Measurements from ENCODE around the gene PARD3B. TPM values are rescaled to one million over a fixed set of nuclear protein-coding genes. Genes with fewer than 3 reads are reported as not detected.

The PARD3B gene
- total and polyA plus RNA-seq, 2 of the 4 experiments (the other 2 are of a cell fraction): 3.3 to 15.6 TPM

DNA sequence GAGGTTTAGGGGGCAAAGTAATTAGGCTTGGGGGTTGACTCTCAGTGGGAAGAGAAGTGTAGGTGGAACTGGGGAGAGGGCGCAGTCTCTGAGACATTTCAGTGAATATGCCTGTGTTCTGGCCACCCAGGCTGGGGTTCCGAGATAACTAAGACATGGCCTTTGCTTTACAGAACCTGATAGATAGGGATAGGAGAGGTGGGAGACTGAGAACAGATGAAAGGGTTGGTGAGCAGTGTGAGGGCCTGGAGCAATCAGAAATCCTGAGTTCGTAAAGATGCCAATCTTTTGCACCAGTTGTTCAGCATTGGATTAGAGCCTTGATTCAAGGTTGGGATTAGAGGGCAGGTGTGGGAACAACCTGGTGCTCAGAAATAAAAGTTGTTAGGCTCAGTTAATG is 15.6 kb downstream of the PARD3B start:
- Histone ChIP-seq H3K4me2 (ENCODE audit: low read depth, low read length) (no peak overlapping the region), H2AFZ (replicated peaks; ENCODE audit: low read length, poor library complexity) (no peak overlapping the region), H3K4ac (ENCODE audit: low read depth, low read length) (no peak overlapping the region), H3K23ac (ENCODE audit: low read depth, low read length) (no peak overlapping the region), H3K4me3 (ENCODE audit: insufficient read depth, low read depth, low read length) (no peak overlapping the region), H3K27me3 (ENCODE audit: control insufficient read depth, insufficient read depth, low read length) (no peaks in the 10 kb centered on the region), H3K14ac (replicated peaks; ENCODE audit: low read depth, low read length) (no peak overlapping the region), H3K27ac (ENCODE audit: insufficient read depth, low read length) (no peak overlapping the region), H3K4me1 (ENCODE audit: control insufficient read depth, insufficient read depth, low read length) (peaks cover 2% of the 10 kb centered on the region), H4K20me1 (ENCODE audit: insufficient read depth, low read length) (no peaks in the 10 kb centered on the region; the same call in 1 of the 2 replicates), H2AK5ac (ENCODE audit: low read depth, low read length) (no peak overlapping the region), H2AK9ac (replicated peaks; ENCODE audit: low read depth, low read length, poor library complexity) (no peak overlapping the region), H4K5ac (ENCODE audit: low read depth, low read length) (no peak overlapping the region), H3K56ac (ENCODE audit: extremely low read depth, insufficient read depth, low read length) (no peak overlapping the region), H2BK15ac (ENCODE audit: low read depth, low read length) (no peak overlapping the region; the same call in 2 of the 3 replicates), H4K91ac (ENCODE audit: insufficient read depth, low read depth, low read length) (no peak overlapping the region), H3K79me1 (ENCODE audit: low read depth in 1 of 2, low read length in 2 of 2) (peaks cover 47 to 56% of the 10 kb centered on the region in 2 experiments), H4K8ac (ENCODE audit: low read depth in 2 of 2, low read length in 2 of 2) (no peak overlapping the region), H2BK120ac (ENCODE audit: low read depth, low read length) (no peak overlapping the region), H2BK5ac (ENCODE audit: low read depth, low read length, poor library complexity, severe bottlenecking) (no peak overlapping the region), H3K9me1 (ENCODE audit: insufficient read depth, low read length) (peaks cover 3% of the 10 kb centered on the region; the same call in 1 of the 2 replicates), H3K9ac (ENCODE audit: low read depth, low read length) (no peak overlapping the region), H3K36me3 (ENCODE audit: control insufficient read depth, insufficient read depth, low read length) (peaks cover 4% of the 10 kb centered on the region; the same call in 1 of the 2 replicates), H3K18ac (ENCODE audit: low read depth, low read length) (no peak overlapping the region), H3K9me3 (ENCODE audit: control insufficient read depth, insufficient read depth, low read length) (peaks cover 2% of the 10 kb centered on the region; the same call in 1 of the 2 replicates), H2BK20ac (ENCODE audit: low read depth, low read length) (no peak overlapping the region)
- WGBS, 2 experiments (ENCODE audit: extremely low coverage in 2 of 2, insufficient read length in 1 of 2): 100% methylated on average over 1 of the region's 3 CpGs; no CpG with 5 or more reads in 1 of the 2 experiments
- in situ Hi-C loops (cut with MboI; ENCODE audit: low sequenced_read_pairs): no loop called here
- no TSS peak for BruUV-seq (replicated peaks)
- no peak for TF ChIP-seq CHD1 (IDR thresholded peaks at IDR 0.05; ENCODE audit: low read depth, low read length)
- TF ChIP-seq, protein P1, sequence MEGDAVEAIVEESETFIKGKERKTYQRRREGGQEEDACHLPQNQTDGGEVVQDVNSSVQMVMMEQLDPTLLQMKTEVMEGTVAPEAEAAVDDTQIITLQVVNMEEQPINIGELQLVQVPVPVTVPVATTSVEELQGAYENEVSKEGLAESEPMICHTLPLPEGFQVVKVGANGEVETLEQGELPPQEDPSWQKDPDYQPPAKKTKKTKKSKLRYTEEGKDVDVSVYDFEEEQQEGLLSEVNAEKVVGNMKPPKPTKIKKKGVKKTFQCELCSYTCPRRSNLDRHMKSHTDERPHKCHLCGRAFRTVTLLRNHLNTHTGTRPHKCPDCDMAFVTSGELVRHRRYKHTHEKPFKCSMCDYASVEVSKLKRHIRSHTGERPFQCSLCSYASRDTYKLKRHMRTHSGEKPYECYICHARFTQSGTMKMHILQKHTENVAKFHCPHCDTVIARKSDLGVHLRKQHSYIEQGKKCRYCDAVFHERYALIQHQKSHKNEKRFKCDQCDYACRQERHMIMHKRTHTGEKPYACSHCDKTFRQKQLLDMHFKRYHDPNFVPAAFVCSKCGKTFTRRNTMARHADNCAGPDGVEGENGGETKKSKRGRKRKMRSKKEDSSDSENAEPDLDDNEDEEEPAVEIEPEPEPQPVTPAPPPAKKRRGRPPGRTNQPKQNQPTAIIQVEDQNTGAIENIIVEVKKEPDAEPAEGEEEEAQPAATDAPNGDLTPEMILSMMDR (conservative IDR thresholded peaks at IDR 0.05; ENCODE audit: low read depth, low read length): no peak
- dilution Hi-C loops (cut with HindIII; ENCODE audit: low sequenced_read_pairs, unreplicated experiment): no loop called here
- intact Hi-C loops (cut with micrococcal nuclease): no loop called here
- CTCF ChIA-PET: no interaction called here
- ATAC-seq (ENCODE audit: low read depth) (no peak), DNase-seq (no peak)
- POLR2A ChIA-PET (ENCODE audit: unreplicated experiment): no interaction called here
